ENCODE measurements around the gene FAM181A. TPM values are rescaled to one million over a fixed set of nuclear protein-coding genes. Genes with fewer than 3 reads are reported as not detected.

FAM181A gene
- total RNA-seq, 2 donors from 2014 or later, result not detected

DNA sequence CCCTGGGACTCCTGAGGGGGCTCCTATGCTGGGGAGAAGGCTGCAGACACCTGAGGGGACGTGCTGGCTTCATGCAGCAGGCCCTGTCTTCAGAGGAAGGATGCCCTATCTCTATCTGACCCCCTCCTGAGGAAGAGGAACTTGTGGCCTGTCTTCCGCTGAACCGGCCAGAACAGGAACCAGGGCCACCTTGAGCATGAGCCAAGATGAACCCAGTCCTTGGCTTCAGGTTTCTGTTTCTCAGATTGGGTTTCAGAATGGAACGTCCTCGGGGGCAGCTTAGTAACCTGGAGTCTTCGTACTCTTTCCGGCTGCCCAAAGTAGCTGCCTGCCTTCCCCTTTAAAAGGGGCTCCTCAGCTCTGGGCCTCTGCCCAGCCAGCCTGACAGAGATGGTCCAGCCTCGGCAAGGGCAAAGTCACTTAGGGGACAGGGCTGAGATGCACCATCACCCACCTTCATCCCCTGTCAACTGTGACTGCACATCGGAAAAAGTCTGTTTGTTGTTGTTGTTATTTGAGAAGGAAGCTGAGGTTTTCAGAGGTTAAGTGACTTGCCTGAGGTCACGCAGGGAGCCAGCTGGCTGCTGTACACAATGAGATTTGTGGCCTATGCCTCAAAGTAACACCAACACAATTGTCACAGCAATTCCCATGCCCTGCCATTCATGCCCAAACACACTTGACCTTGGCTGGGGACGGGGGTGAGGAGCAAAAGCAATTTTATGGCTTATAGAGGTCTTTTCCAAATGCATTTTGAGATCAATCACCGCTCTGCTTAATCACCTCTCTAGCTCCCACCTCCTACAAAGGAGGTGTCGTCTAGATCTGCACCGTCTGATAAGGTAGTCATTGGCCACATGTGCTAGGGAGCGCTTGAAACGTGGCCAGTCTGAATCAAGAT lies 35.8 kb downstream of the FAM181A start:
- Histone ChIP-seq H3K27ac (peak overlapping the region; percentile 8 to 90), H3K4me1 (ENCODE audit: control insufficient read depth in 1 of 2, low read depth in 2 of 2) (peaks cover 43 to 78% of the 10 kb centered on the region in 2 donors)

DNA sequence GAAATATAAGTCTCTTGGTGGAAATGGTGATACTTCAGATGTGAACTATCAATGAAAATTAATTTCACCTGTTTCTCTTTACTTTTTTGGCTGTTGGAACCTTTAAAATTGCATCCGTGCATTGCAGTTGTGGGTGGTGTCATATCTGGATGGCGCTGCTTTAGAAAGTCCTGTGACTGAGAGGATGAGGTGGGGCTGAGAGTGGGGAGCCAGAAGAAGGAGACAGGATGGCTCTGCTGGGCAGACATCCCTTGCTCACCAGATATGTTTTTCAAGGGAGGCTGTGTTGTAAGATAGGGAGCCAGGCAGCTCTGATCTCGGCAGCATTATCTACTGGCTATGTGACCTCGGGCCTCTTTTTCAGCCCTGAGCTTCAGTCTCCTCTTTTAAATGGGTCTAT lies 36.5 kb downstream of the FAM181A start:
- ATAC-seq (ENCODE audit: insufficient number of reproducible peaks, low FRiP score, low read depth) (no peak), DNase-seq (ENCODE audit: low spot score) (no peak)
- Histone ChIP-seq H3K4me3 (no peak overlapping the region), H3K27ac (peak overlapping the region; percentile 2 to 90), H3K9me3 (no peaks in the 10 kb centered on the region), H3K36me3 (peaks cover 27% of the 10 kb centered on the region), H3K4me1 (ENCODE audit: control insufficient read depth in 1 of 2, low read depth in 2 of 2) (peaks cover 43 to 78% of the 10 kb centered on the region in 2 donors), H3K27me3 (replicated peaks; ENCODE audit: insufficient read depth) (no peaks in the 10 kb centered on the region)
- TF ChIP-seq, protein P1, sequence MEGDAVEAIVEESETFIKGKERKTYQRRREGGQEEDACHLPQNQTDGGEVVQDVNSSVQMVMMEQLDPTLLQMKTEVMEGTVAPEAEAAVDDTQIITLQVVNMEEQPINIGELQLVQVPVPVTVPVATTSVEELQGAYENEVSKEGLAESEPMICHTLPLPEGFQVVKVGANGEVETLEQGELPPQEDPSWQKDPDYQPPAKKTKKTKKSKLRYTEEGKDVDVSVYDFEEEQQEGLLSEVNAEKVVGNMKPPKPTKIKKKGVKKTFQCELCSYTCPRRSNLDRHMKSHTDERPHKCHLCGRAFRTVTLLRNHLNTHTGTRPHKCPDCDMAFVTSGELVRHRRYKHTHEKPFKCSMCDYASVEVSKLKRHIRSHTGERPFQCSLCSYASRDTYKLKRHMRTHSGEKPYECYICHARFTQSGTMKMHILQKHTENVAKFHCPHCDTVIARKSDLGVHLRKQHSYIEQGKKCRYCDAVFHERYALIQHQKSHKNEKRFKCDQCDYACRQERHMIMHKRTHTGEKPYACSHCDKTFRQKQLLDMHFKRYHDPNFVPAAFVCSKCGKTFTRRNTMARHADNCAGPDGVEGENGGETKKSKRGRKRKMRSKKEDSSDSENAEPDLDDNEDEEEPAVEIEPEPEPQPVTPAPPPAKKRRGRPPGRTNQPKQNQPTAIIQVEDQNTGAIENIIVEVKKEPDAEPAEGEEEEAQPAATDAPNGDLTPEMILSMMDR (IDR thresholded peaks at IDR 0.05), result no peak

More for the DNA sequence above, 35.8 kb downstream of the FAM181A start:
- DNase-seq (ENCODE audit: low spot score) (no peak), ATAC-seq (ENCODE audit: insufficient number of reproducible peaks, low FRiP score, low read depth) (no peak)
- TF ChIP-seq, protein P1 (IDR thresholded peaks at IDR 0.05), result no peak
- H3K27me3 ChIP-seq (replicated peaks; ENCODE audit: insufficient read depth), result no peaks in the 10 kb centered on the region
- H3K36me3 ChIP-seq, result peaks cover 27% of the 10 kb centered on the region
- H3K4me3 ChIP-seq, result no peak overlapping the region
- no peaks in the 10 kb centered on the region for H3K9me3 ChIP-seq

DNA sequence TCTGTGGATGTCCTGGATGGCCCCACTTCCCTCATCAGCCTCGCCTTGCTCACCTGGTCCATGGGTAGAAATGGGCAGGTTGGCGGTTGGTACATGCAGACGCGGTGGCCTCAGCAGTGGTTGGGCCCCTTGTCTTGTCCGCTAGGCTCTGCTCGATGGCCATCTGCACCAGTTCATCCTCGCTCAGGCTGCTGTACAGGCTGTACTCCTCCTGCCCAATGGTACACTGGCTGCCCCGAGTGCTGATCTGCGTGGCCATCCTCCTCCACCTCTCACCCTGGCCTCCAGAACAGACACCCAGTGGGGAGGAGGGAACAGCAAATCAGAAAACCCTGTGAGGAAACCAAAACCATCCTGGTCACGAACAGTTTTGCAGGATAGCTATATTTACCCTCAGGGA lies 37.1 kb downstream of the FAM181A start:
- H3K27me3 ChIP-seq (replicated peaks; ENCODE audit: insufficient read depth), result no peaks in the 10 kb centered on the region
- no peak for DNase-seq (ENCODE audit: low spot score)
- no peaks in the 10 kb centered on the region for H3K9me3 ChIP-seq
- ATAC-seq (ENCODE audit: insufficient number of reproducible peaks, low FRiP score, low read depth), result no peak
- peak overlapping the region; percentile 2 to 90 for H3K27ac ChIP-seq
- H3K4me3 ChIP-seq, result no peak overlapping the region
- peaks cover 27% of the 10 kb centered on the region for H3K36me3 ChIP-seq
- H3K4me1 ChIP-seq (ENCODE audit: control insufficient read depth in 1 of 2, low read depth in 2 of 2), result peaks cover 42 to 78% of the 10 kb centered on the region in 2 donors
- TF ChIP-seq, protein P1 (IDR thresholded peaks at IDR 0.05), result no peak

DNA sequence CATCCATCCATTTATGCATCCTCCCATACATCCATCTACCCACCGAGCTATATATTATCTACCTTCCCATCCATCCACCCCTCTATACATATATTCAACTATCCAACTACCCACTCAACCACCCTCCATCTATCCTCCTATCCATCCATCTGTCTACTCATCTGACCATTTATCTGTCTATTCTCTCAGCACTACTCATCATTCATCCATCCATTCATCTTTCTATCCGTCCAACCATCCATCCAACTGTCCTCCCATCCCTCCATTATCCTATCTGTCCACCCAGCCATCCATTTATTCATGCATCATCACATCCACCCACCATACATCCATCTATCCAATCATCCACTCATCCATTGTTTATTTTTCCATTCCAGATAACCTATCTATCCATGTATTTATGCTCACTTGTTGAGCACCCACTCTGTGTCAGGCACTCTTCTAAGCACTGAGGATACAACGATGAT lies 37.7 kb downstream of the FAM181A start:
- Histone ChIP-seq H3K27me3 (replicated peaks; ENCODE audit: insufficient read depth) (no peaks in the 10 kb centered on the region), H3K9me3 (no peaks in the 10 kb centered on the region), H3K36me3 (peaks cover 27% of the 10 kb centered on the region), H3K27ac (peak overlapping the region; percentile 73 to 90), H3K4me3 (no peak overlapping the region), H3K4me1 (ENCODE audit: control insufficient read depth in 1 of 2, low read depth in 2 of 2) (peaks cover 46 to 78% of the 10 kb centered on the region in 2 donors)
- TF ChIP-seq, protein P1 (IDR thresholded peaks at IDR 0.05), result no peak
- ATAC-seq (ENCODE audit: insufficient number of reproducible peaks, low FRiP score, low read depth) (no peak), DNase-seq (ENCODE audit: low spot score) (no peak)

DNA sequence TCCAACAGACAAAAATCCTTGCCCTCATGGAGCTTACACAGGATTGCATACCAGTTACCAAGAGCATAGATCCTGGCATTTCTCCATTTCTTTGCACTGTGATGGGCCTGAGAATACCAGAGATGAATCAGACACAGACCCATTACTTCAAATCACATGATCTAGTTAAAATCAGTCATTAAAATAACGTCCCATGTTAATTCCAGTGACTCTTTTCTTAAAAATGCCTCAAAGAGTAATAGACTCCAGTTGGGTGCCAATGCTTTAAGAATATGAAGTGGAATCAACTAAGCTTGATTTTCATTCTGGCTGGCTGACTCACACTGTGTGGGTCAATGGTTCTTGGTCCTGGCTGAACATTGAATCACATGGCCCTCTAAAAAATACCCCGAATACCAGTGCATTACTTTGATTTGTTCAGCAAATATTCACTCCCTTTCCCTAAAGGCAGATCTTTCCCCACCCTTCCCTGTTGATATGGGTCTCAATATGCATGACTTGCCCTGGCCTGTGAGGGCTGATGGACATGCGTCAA lies 38.2 kb downstream of the FAM181A start:
- peak overlapping the region; percentile 90 to 92 for H3K27ac ChIP-seq
- DNase-seq (ENCODE audit: low spot score) (no peak), ATAC-seq (ENCODE audit: insufficient number of reproducible peaks, low FRiP score, low read depth) (peak; percentile 83)

More for the DNA sequence above, 38.2 kb downstream of the FAM181A start:
- TF ChIP-seq, protein P1 (IDR thresholded peaks at IDR 0.05), result no peak
- H3K4me3 ChIP-seq, result no peak overlapping the region
- H3K4me1 ChIP-seq (ENCODE audit: control insufficient read depth in 1 of 2, low read depth in 2 of 2), result peaks cover 50 to 78% of the 10 kb centered on the region in 2 donors
- no peaks in the 10 kb centered on the region for H3K9me3 ChIP-seq
- H3K36me3 ChIP-seq, result peaks cover 25% of the 10 kb centered on the region
- H3K27me3 ChIP-seq (replicated peaks; ENCODE audit: insufficient read depth), result no peaks in the 10 kb centered on the region
